Keratinocyte (primary cell): ENCODE data around the gene RHD.
"Not testable (repeated sequence)": the region's sequence is repeated elsewhere in the genome, so short reads cannot be mapped to it uniquely, and the experiment has no call there.

Experiments
- EZH2 ChIP-seq: IDR thresholded peaks from one replicate; pipeline ENCODE4 v1.6.1; 2012; ENCODE audit warnings: inconsistent platforms, mild to moderate bottlenecking, low read length, moderate library complexity
- TF ChIP-seq, protein P1 (sequence below), 3 experiments: IDR thresholded peaks in 1 of 3; conservative IDR thresholded peaks in 1 of 3; optimal IDR thresholded peaks in 1 of 3; 2 replicates in 2 of 3; 3 replicates in 1 of 3; pipeline versions ENCODE3 to v1.5.1; 2011; ENCODE audit warnings: low read length in 3 of 3, mild to moderate bottlenecking in 3 of 3, moderate library complexity in 2 of 3, control low read depth in 1 of 3, inconsistent platforms in 1 of 3; ENCODE audit not compliant: insufficient read depth in 2 of 3; ENCODE audit errors: extremely low read depth in 1 of 3

DNA sequence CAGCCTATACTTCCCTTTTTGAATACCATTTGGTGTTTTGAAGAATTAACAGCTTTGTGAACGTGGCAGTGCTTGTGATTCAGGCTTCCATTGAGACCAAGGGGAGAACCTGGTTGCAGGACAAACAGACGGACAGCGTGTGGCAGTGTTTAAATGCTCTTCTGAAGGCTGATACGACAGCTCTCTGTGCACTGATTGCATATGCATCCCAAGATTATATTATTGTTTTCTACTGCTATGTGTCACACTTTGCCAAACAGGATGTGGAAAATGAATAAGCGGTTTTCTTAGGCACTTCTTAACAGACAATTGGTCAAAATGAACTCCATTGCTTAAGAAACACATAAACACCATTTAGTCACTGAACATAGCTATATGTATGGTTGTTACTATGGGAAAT lies 57.6 kb downstream of the RHD start:
- TF ChIP-seq, protein P1, sequence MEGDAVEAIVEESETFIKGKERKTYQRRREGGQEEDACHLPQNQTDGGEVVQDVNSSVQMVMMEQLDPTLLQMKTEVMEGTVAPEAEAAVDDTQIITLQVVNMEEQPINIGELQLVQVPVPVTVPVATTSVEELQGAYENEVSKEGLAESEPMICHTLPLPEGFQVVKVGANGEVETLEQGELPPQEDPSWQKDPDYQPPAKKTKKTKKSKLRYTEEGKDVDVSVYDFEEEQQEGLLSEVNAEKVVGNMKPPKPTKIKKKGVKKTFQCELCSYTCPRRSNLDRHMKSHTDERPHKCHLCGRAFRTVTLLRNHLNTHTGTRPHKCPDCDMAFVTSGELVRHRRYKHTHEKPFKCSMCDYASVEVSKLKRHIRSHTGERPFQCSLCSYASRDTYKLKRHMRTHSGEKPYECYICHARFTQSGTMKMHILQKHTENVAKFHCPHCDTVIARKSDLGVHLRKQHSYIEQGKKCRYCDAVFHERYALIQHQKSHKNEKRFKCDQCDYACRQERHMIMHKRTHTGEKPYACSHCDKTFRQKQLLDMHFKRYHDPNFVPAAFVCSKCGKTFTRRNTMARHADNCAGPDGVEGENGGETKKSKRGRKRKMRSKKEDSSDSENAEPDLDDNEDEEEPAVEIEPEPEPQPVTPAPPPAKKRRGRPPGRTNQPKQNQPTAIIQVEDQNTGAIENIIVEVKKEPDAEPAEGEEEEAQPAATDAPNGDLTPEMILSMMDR (optimal IDR thresholded peaks at IDR 0.05 in 1 of 3, IDR thresholded peaks at IDR 0.05 in 1 of 3, conservative IDR thresholded peaks at IDR 0.05 in 1 of 3; ENCODE audit: extremely low read depth in 1 of 3, insufficient read depth in 2 of 3, low read length in 3 of 3) = not testable (repeated sequence)
- not testable (repeated sequence) for TF ChIP-seq EZH2
